ENCODE results near the gene SOS1. TPM values are rescaled to one million over a fixed set of nuclear protein-coding genes. Genes with fewer than 3 reads are reported as not detected.
"Not testable (repeated sequence)": the region's sequence is repeated elsewhere in the genome, so short reads cannot be mapped to it uniquely, and the experiment has no call there.

Gene SOS1
- total RNA-seq (2014; rRNA removed; shearing (Covaris generic)), result 8.4 and 22.0 TPM in 2 replicates

DNA sequence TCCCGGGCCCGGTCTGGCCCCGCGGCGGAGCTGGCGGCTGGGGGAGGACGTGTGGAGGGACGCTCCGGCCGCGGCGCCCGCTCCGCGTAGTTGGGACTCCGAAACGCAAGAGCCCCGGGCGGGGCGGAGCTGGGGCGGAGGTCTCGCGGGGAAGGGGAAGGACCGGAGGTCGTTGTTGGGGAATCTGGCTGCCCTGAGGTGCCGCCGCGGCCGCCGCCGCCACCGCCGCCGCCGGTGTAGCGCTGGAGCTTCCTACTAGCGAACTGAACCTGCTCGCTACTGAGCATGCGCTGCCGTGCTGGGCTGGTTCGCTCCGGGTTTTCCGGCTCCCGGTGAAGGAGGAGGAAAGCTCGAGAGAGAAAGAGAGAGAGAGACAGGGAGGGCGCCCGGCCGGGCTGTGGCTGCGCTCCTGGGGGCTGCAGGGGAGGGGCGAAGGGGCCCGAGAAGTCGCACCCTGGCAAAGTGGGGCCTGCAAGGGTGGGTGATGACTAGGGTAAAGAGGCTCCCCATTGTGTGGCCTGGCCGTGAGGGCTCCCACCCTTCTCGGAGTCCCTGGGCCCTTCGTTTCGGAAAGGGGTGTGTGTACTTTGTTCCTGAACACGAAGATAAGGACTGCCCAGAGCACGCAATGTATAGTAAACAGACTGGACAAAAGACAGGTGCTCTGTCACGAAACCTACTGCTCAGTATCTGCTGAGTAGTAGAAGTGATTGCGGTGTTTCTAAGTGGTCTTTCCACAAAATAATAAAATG lies at the start of gene SOS1:
TSS of gene SOS1 (minus strand) at position 281 of the 752 bp plus-strand sequence. CDS start 629 bp downstream, outside the sequence.
- Histone ChIP-seq H3K36me3 (replicated peaks; ENCODE audit: control insufficient read depth, insufficient read depth, low read length) (no peaks in the 10 kb centered on the region; the same call in 1 of the 2 replicates), H3K27me3 (ENCODE audit: control insufficient read depth, insufficient read depth, low read length) (no peaks in the 10 kb centered on the region), H3K4me3 (ENCODE audit: insufficient read depth, low read depth, low read length) (peak within 1 kb of the TSS; percentile 76)
- peak; percentile 94 for DNase-seq

DNA sequence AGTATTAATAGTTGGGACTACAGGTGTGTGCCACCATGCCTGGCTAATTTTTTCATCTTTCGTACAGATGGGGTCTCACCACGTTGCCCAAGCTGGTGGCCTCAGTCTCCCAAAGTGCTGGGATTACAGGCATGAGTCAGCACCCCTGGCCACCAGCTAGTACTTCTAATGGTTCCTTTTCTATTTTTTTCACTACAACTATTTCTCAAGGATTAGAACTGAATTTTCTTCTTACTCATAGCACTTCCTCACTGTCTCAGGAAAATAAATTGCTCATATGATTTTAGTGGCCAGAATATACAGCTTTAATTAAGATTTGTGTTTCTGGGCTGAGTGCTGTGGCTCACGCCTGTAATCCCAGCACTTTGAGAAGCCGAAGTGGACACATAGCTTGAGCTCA lies 43.2 kb upstream of the SOS1 start:
- no peak for DNase-seq
- Histone ChIP-seq H3K27me3 (ENCODE audit: control insufficient read depth, insufficient read depth, low read length) (no peaks in the 10 kb centered on the region), H3K4me3 (ENCODE audit: insufficient read depth, low read depth, low read length) (no peak overlapping the region), H3K36me3 (replicated peaks; ENCODE audit: control insufficient read depth, insufficient read depth, low read length) (no peaks in the 10 kb centered on the region)

DNA sequence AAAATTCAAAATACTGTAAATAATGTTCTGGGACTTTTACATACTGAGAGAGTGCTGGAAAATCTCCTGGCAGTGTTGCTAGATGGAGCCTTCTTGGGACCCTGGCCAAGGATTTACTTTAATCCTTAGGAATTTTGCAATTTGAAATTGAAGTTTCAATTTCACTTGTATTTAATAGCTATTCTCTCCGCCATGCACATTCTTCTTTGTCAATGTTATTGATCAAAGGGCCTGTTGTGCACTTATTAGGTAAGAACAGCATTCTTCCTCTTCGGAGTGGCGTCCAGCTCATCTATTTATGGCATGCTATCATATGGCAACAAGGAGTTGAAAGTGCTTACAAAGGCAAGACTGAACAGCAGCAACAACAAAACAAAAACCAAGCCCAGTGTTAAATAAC lies 40.1 kb upstream of the SOS1 start:
- H3K27me3 ChIP-seq (ENCODE audit: control insufficient read depth, insufficient read depth, low read length), result no peaks in the 10 kb centered on the region
- H3K4me3 ChIP-seq (ENCODE audit: insufficient read depth, low read depth, low read length), result no peak overlapping the region
- no peaks in the 10 kb centered on the region for H3K36me3 ChIP-seq (replicated peaks; ENCODE audit: control insufficient read depth, insufficient read depth, low read length)
- no peak for DNase-seq

DNA sequence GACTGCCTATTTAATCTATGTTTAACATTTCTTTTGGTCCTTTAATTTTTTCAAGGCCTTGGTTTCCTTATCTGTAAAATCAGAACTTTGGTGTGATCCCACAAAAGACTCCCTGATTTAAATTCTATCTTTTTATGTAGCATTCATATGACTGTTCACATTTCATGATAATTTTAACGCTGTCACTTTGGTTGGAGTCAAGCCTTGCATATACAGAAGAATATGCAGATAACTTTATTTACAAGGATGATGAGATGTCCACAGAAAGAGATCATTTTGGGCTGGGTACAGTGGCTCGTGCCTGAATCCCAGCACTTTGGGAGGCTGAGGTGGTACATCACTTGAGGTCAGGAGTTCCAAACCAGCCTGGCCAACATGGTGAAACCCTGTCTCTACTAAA lies 38.4 kb upstream of the SOS1 start:
- no peak for DNase-seq
- Histone ChIP-seq H3K27me3 (ENCODE audit: control insufficient read depth, insufficient read depth, low read length) (no peaks in the 10 kb centered on the region), H3K4me3 (ENCODE audit: insufficient read depth, low read depth, low read length) (no peak overlapping the region), H3K36me3 (replicated peaks; ENCODE audit: control insufficient read depth, insufficient read depth, low read length) (no peaks in the 10 kb centered on the region)

DNA sequence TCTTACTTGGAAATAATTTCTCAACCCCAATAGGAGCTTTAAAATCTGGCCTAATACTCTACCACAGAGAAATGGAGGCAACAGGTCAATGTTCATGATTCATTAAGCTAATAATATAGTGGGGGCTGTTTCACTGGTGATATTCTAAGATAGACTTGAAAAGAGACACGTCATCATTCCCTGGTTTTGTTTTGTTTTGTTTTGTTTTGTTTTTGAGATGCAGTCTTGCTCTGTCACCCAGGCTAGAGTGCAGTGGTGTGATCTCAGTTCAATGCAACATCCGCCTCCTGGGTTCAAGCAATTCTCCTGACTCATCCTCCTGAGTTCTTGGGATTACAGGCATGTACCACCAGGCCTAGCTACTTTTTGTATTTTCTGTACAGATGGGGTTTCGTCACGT lies 37.5 kb upstream of the SOS1 start:
- no peaks in the 10 kb centered on the region for H3K36me3 ChIP-seq (replicated peaks; ENCODE audit: control insufficient read depth, insufficient read depth, low read length)
- H3K27me3 ChIP-seq (ENCODE audit: control insufficient read depth, insufficient read depth, low read length), result no peaks in the 10 kb centered on the region
- DNase-seq, result no peak
- H3K4me3 ChIP-seq (ENCODE audit: insufficient read depth, low read depth, low read length), result no peak overlapping the region

DNA sequence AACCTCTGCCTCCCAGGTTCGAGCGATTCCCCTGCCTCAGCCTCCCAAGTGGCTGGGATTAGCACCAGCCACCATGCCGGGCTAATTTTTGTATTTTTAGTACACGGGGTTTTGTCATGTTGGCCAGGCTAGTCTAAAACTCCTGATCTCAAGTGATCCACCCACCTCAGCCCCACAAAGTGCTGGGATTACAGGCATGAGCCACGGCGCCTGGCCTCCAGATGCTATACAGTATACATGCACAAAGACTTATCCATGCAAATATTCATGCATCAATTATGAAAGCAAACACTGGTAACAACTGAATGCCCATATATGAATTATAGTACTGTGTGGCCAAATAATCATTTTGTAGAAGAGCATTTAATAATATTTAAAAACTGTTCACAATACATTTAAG lies 36.0 kb upstream of the SOS1 start:
- no peak for DNase-seq
- Histone ChIP-seq H3K4me3 (ENCODE audit: insufficient read depth, low read depth, low read length) (no peak overlapping the region), H3K27me3 (ENCODE audit: control insufficient read depth, insufficient read depth, low read length) (no peaks in the 10 kb centered on the region), H3K36me3 (replicated peaks; ENCODE audit: control insufficient read depth, insufficient read depth, low read length) (no peaks in the 10 kb centered on the region)

DNA sequence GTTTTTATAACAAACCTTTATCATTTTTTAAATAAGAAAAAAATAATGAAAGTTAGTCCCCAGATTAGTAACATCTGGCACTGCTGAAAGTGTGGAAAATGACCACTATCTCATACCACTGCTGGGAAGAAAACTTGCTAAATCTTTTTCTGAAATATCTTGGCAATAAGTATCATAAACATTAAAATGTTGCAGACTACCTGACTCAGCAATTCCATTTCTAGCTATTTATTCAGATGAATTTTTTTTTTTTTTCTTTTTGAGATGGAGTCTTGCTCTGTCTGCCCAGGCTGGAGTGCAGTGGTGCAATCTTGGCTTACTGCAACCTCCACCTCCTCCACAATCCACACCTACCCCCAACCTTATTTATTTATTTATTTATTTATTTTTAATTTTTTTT lies 35.3 kb upstream of the SOS1 start:
- Histone ChIP-seq H3K27me3 (ENCODE audit: control insufficient read depth, insufficient read depth, low read length) (no peaks in the 10 kb centered on the region), H3K4me3 (ENCODE audit: insufficient read depth, low read depth, low read length) (no peak overlapping the region)

DNA sequence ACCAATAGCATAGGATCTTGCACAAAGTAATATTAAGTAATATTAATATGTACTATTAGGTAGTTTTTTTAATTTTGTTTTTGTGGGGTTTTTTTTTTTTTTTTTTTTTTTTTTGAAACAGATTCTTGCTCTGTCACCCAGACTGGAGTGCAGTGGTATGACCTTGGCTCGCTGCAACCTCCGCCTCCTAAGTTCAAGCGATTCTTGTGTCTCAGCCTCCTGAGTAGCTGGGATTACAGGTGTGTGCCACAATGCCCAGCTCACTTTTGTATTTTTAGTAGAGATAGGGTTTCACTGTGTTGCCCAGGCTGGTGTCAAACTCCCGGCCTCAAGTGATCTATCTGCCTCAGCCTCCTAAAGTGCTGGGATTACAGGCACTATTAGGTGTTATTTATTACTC lies 34.7 kb upstream of the SOS1 start:
- DNase-seq; H3K27me3 ChIP-seq (ENCODE audit: control insufficient read depth, insufficient read depth, low read length); H3K4me3 ChIP-seq (ENCODE audit: insufficient read depth, low read depth, low read length); H3K36me3 ChIP-seq (replicated peaks; ENCODE audit: control insufficient read depth, insufficient read depth, low read length): not testable (repeated sequence)

More for the DNA sequence above, 35.3 kb upstream of the SOS1 start:
- DNase-seq, result no peak
- no peaks in the 10 kb centered on the region for H3K36me3 ChIP-seq (replicated peaks; ENCODE audit: control insufficient read depth, insufficient read depth, low read length)

DNA sequence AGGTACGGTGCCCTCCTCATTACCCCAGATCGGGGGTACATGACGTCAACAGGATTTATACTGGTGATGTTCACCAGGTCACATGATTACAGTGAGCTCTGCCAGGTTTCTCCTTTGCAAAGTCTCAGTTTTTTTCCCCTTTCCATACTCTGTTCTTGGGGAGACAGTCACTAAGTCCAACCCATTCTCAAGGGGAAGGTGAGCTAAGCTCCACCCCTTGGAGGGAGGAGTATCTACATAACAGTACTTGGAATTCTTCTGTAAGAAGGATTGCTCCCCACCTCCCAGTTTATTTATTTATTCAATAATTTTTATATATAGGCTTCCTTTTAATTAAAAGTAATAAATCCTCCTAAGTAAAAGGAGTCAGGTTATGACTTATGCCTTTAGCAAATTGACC lies 34.1 kb upstream of the SOS1 start:
- DNase-seq, result peak; percentile 28
- Histone ChIP-seq H3K27me3 (ENCODE audit: control insufficient read depth, insufficient read depth, low read length) (no peaks in the 10 kb centered on the region), H3K36me3 (replicated peaks; ENCODE audit: control insufficient read depth, insufficient read depth, low read length) (no peaks in the 10 kb centered on the region), H3K4me3 (ENCODE audit: insufficient read depth, low read depth, low read length) (no peak overlapping the region)

DNA sequence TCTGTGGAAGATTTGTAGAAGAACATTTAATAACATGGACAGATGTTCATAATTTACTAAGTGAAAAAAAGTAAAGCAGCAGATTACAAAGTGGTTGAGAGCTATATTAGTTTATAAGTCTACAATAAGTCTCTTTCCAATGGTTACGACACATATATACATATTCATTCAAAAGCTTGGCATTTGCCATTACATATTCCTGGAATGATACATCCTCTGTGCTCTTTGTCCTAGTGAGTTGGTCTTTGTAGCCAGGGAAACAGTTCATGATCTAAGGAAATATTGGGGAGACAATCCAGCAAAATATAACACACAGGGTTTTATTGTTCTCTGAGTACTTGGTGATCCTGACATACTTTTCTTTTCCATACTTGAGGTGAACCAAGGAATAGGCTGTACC lies 32.5 kb upstream of the SOS1 start:
- Histone ChIP-seq H3K27me3 (ENCODE audit: control insufficient read depth, insufficient read depth, low read length) (no peaks in the 10 kb centered on the region), H3K4me3 (ENCODE audit: insufficient read depth, low read depth, low read length) (no peak overlapping the region), H3K36me3 (replicated peaks; ENCODE audit: control insufficient read depth, insufficient read depth, low read length) (no peaks in the 10 kb centered on the region)
- no peak for DNase-seq

DNA sequence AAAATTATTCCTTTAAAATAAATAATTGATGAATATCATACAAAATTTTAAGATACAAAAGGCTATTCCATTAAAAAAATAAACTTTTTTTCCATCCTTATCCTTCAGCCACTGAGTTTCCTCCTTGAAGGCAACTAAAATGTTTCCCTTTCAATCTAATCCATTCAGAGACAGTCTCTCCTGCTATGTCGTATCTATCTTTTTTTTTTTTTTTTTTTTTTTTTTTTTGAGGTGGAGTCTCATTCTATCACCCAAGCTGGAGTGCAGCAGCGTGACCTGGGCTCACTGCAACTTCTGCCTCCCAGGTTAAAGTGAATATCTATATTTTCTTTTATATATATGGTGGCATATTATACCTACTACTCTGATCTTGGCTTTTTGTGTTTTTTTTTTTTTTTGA lies 31.7 kb upstream of the SOS1 start:
- no peak for DNase-seq
- Histone ChIP-seq H3K27me3 (ENCODE audit: control insufficient read depth, insufficient read depth, low read length) (no peaks in the 10 kb centered on the region), H3K4me3 (ENCODE audit: insufficient read depth, low read depth, low read length) (no peak overlapping the region), H3K36me3 (replicated peaks; ENCODE audit: control insufficient read depth, insufficient read depth, low read length) (no peaks in the 10 kb centered on the region)

DNA sequence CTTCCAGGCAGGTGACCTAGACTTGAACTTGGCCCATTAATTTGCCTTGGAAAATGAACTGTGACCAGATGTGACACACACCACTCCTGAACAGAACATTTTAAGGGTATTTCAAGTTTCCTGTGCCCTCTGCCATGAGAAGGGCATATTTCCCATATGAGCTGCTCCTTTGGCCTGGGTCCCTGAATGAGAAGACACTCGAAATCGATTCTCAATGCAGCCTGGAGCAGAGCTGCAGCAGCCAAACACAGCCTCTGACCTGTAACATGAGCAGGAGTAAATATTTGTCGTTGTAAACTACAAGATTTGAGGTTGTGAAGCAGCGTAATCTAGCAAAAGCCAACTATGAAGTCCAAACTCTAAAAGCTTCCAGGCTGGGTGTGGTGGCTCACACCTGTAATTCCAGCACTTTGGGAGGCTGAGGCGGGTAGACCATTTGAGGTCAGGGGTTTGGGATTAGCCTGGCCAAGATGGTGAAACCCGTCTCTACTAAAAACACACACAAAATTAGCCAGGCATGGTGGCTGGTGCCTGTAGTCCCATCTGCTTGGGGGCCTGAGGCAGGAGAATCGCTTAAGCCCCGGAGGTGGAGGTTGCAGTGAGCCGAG lies 30.1 kb upstream of the SOS1 start:
- H3K27me3 ChIP-seq (ENCODE audit: control insufficient read depth, insufficient read depth, low read length), result no peaks in the 10 kb centered on the region
- no peaks in the 10 kb centered on the region for H3K36me3 ChIP-seq (replicated peaks; ENCODE audit: control insufficient read depth, insufficient read depth, low read length)
- no peak overlapping the region for H3K4me3 ChIP-seq (ENCODE audit: insufficient read depth, low read depth, low read length)
- no peak for DNase-seq

DNA sequence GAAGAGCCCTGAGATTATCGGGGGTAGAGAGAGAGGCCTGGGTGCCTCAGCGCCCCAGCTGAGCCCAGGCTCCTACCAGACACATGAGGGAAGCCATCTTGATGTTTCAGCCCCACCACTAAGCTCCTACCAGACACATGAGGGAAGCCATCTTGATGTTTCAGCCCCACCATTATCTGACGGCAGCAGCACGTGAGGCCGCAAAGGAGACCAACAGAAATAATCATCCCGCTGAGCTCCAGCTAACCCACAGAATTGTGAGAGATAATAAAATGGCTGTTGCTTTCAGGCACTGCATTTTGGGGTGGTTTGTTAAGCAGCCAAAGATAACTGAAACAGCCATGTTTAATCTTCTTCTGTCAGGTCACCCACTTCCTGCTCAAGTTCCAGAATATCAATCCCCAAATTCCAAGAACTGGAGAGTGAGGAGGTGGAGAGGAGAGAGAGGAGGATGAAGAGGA lies 29.3 kb upstream of the SOS1 start:
- Histone ChIP-seq H3K27me3 (ENCODE audit: control insufficient read depth, insufficient read depth, low read length) (no peaks in the 10 kb centered on the region), H3K4me3 (ENCODE audit: insufficient read depth, low read depth, low read length) (no peak overlapping the region), H3K36me3 (replicated peaks; ENCODE audit: control insufficient read depth, insufficient read depth, low read length) (no peaks in the 10 kb centered on the region)
- no peak for DNase-seq

DNA sequence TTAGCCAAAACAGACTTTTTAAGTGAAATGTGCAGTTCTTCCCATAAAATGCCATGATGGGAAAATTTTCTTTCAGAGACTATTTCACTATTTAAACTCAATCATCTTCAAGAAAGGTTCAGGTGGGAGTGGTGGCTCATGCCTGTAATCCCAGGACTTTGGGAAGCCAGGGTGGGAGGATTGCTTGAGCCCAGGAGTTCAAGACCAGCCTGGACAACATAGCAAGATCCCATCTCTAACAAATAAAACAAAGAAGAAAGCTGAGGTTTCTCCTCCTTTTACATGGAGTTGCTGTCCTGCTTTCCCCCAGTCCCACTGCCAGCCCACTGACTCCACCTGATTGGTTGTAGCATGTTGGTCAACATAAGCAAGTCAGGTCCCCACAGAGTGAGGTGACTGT lies 25.8 kb upstream of the SOS1 start:
- Histone ChIP-seq H3K36me3 (replicated peaks; ENCODE audit: control insufficient read depth, insufficient read depth, low read length) (no peaks in the 10 kb centered on the region), H3K27me3 (ENCODE audit: control insufficient read depth, insufficient read depth, low read length) (no peaks in the 10 kb centered on the region), H3K4me3 (ENCODE audit: insufficient read depth, low read depth, low read length) (no peak overlapping the region)
- no peak for DNase-seq

DNA sequence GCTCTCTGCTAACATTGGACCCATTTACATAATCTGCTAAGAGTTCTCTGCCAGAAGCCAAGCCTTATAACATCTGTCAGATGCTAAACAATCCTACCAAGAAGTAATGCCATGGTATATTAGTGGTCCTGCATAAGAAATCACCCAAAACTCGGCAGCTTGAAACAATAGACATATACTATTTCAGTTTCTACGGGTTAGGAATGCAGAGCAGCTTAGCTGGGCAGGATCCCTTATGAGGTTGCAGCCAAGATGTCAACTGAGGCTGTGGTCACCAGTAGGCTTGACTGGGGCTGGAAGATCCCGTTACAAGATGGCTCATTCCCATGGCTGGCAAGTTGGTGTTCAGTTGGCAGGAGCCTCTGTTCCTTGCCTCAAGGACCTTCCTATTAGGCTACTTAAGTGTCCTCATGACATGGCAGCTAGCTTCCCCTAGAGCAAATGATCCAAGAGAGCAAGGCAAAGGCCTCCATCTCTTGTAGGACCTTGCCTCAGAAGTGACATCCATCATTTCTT lies 25.1 kb upstream of the SOS1 start:
- DNase-seq, result no peak
- Histone ChIP-seq H3K4me3 (ENCODE audit: insufficient read depth, low read depth, low read length) (no peak overlapping the region), H3K36me3 (replicated peaks; ENCODE audit: control insufficient read depth, insufficient read depth, low read length) (no peaks in the 10 kb centered on the region), H3K27me3 (ENCODE audit: control insufficient read depth, insufficient read depth, low read length) (no peaks in the 10 kb centered on the region)
